NT2/D1 (cell line): ENCODE results near the gene C10orf62.

Experiments
- DNase-seq: peaks from one replicate; pipeline ENCODE4 v3.0.0-alpha.2; 2011; ENCODE audit warnings: low read depth, low spot score
- H3K27me3 ChIP-seq: 2 replicates; pipeline ENCODE4 v1.6.0; 2011; ENCODE audit warnings: mild to moderate bottlenecking; ENCODE audit not compliant: insufficient read length, insufficient read depth
- H3K36me3 ChIP-seq: 2 replicates; pipeline ENCODE4 v1.6.1; 2011; ENCODE audit warnings: mild to moderate bottlenecking, low read length, mixed read lengths; ENCODE audit not compliant: insufficient read depth, insufficient read length
- H3K4me1 ChIP-seq: 2 replicates; pipeline ENCODE4 v1.5.1; 2011; ENCODE audit not compliant: insufficient read depth, insufficient read length
- H3K4me3 ChIP-seq: 2 replicates; pipeline ENCODE4 v1.5.1; 2011; ENCODE audit warnings: low read depth; ENCODE audit not compliant: insufficient read length
- H3K9ac ChIP-seq: 2 replicates; pipeline ENCODE4 v1.6.0; 2011; ENCODE audit warnings: low read depth; ENCODE audit not compliant: insufficient read length
- H3K9me3 ChIP-seq: 2 replicates; pipeline ENCODE4 v1.5.1; 2011; ENCODE audit warnings: mild to moderate bottlenecking, low read length; ENCODE audit not compliant: insufficient read depth
- SUZ12 ChIP-seq: IDR thresholded peaks from 2 replicates; pipeline ENCODE4 v1.6.1; 2011; ENCODE audit not compliant: insufficient read length, insufficient read depth; ENCODE audit errors: extremely low read depth
- YY1 ChIP-seq: IDR thresholded peaks from 2 replicates; pipeline ENCODE4 v1.6.1; 2011; ENCODE audit not compliant: insufficient read length, insufficient read depth
- ZNF274 ChIP-seq: IDR thresholded peaks from 2 replicates; pipeline ENCODE4 v1.6.1; 2011; ENCODE audit warnings: mild to moderate bottlenecking, low read depth, low read length

The C10orf62 gene

GRCh38 chr10:97589479-97589878, at the start of gene C10orf62:
C10orf62 (plus strand) TSS chr10:97589721; CDS start chr10:97589898, 177 bp downstream.
- Histone ChIP-seq H3K36me3 (no peaks in the 10 kb centered on the region), H3K4me1 (peaks cover 3% of the 10 kb centered on the region), H3K9ac (no peak within 1 kb of the TSS), H3K9me3 (no peaks in the 10 kb centered on the region), H3K4me3 (no peak within 1 kb of the TSS), H3K27me3 (no peaks in the 10 kb centered on the region)
- DNase-seq = no peak
- TF ChIP-seq SUZ12 (no peak), YY1 (no peak), ZNF274 (no peak)

GRCh38 chr10:97540669-97541500, 48.6 kb upstream of the C10orf62 start:
- TF ChIP-seq ZNF274 (no peak), SUZ12 (no peak), YY1 (no peak)
- H3K4me1 ChIP-seq = peaks cover 16% of the 10 kb centered on the region
- H3K4me3 ChIP-seq = no peak overlapping the region
- DNase-seq = no peak
- no peaks in the 10 kb centered on the region for H3K27me3 ChIP-seq
- H3K9me3 ChIP-seq = no peaks in the 10 kb centered on the region
- no peaks in the 10 kb centered on the region for H3K36me3 ChIP-seq
- H3K9ac ChIP-seq = no peak overlapping the region

- peaks cover 21% of the 10 kb centered on the region for H3K4me1 ChIP-seq
- H3K9ac ChIP-seq = peak overlapping the region; percentile 58
- no peaks in the 10 kb centered on the region for H3K36me3 ChIP-seq
- H3K27me3 ChIP-seq = no peaks in the 10 kb centered on the region
- no peaks in the 10 kb centered on the region for H3K9me3 ChIP-seq
- no peak for TF ChIP-seq ZNF274
- no peak for TF ChIP-seq SUZ12
- TF ChIP-seq YY1 = no peak
- H3K4me3 ChIP-seq = no peak overlapping the region
- peak; percentile 55 for DNase-seq
These were observed 47.1 kb upstream of the C10orf62 start for GRCh38 chr10:97542169-97543024.

GRCh38 chr10:97543025-97543546, 46.4 kb upstream of the C10orf62 start:
- H3K9me3 ChIP-seq = no peaks in the 10 kb centered on the region
- no peak overlapping the region for H3K4me3 ChIP-seq
- peaks cover 21% of the 10 kb centered on the region for H3K4me1 ChIP-seq
- H3K9ac ChIP-seq = no peak overlapping the region
- no peaks in the 10 kb centered on the region for H3K36me3 ChIP-seq
- no peak for TF ChIP-seq ZNF274
- DNase-seq = no peak
- no peaks in the 10 kb centered on the region for H3K27me3 ChIP-seq

GRCh38 chr10:97546456-97547270, 42.9 kb upstream of the C10orf62 start:
- Histone ChIP-seq H3K36me3 (no peaks in the 10 kb centered on the region), H3K27me3 (no peaks in the 10 kb centered on the region), H3K9ac (no peak overlapping the region), H3K9me3 (no peaks in the 10 kb centered on the region), H3K4me3 (no peak overlapping the region), H3K4me1 (peaks cover 26% of the 10 kb centered on the region)
- TF ChIP-seq SUZ12 (no peak), ZNF274 (no peak), YY1 (no peak)
- no peak for DNase-seq

- H3K4me3 ChIP-seq = no peak overlapping the region
- no peak for DNase-seq
- no peaks in the 10 kb centered on the region for H3K9me3 ChIP-seq
- peaks cover 26% of the 10 kb centered on the region for H3K4me1 ChIP-seq
- H3K27me3 ChIP-seq = no peaks in the 10 kb centered on the region
- no peak for TF ChIP-seq YY1
- no peak for TF ChIP-seq ZNF274
- no peak for TF ChIP-seq SUZ12
- H3K36me3 ChIP-seq = no peaks in the 10 kb centered on the region
- no peak overlapping the region for H3K9ac ChIP-seq
These were observed 42.3 kb upstream of the C10orf62 start for GRCh38 chr10:97547271-97547600.
